Osteoblast (primary cell): ENCODE results near the gene ADAM12. TPM values are rescaled to one million over a fixed set of nuclear protein-coding genes. Genes with fewer than 3 reads are reported as not detected.
A peak's percentile ranks its signal among the peaks of the same experiment; 100 is the strongest.

Source experiments
- DNase-seq: peaks from one replicate; pipeline ENCODE4 v3.0.0; 2011; ENCODE audit warnings: low spot score, mixed read lengths; ENCODE audit not compliant: insufficient read length; ENCODE audit errors: missing footprints
- H2AFZ ChIP-seq: 2 replicates; pipeline ENCODE4 v1.6.0; 2011; ENCODE audit warnings: mild to moderate bottlenecking, low read length
- H3K27ac ChIP-seq: 2 replicates; pipeline ENCODE4 v1.5.1; 2011; ENCODE audit warnings: mild to moderate bottlenecking, low read depth, low read length, moderate library complexity
- H3K27me3 ChIP-seq: 2 replicates; pipeline ENCODE4 v1.6.0; 2012; ENCODE audit warnings: mild to moderate bottlenecking, control low read depth, inconsistent platforms, low read length, moderate library complexity; ENCODE audit not compliant: insufficient read depth
- H3K36me3 ChIP-seq: 2 replicates; pipeline ENCODE4 v1.5.1; 2011; ENCODE audit warnings: mild to moderate bottlenecking, low read length, control low read depth, moderate library complexity; ENCODE audit not compliant: insufficient read depth
- H3K4me1 ChIP-seq: 2 replicates; pipeline ENCODE4 v1.5.1; 2011; ENCODE audit warnings: mild to moderate bottlenecking, low read length, control low read depth, moderate library complexity; ENCODE audit not compliant: insufficient read depth
- H3K4me2 ChIP-seq: 2 replicates; pipeline ENCODE4 v1.6.0; 2011; ENCODE audit warnings: mild to moderate bottlenecking, low read length; ENCODE audit not compliant: insufficient read depth
- H3K4me3 ChIP-seq: fragments of 200-600 bp; sonication (generic); 3 replicates; pipeline ENCODE4 v1.5.1; 2012; ENCODE audit warnings: mild to moderate bottlenecking, low read length, inconsistent platforms; ENCODE audit not compliant: insufficient read depth
- H3K79me2 ChIP-seq: 2 replicates; pipeline ENCODE4 v1.6.0; 2012; ENCODE audit warnings: mild to moderate bottlenecking, low read length, control low read depth, inconsistent platforms; ENCODE audit not compliant: insufficient read depth
- H3K9me3 ChIP-seq: 2 replicates; pipeline ENCODE4 v1.5.1; 2011; ENCODE audit warnings: low read depth, low read length, control low read depth
- H4K20me1 ChIP-seq: 2 replicates; pipeline ENCODE4 v1.6.0; 2012; ENCODE audit warnings: mild to moderate bottlenecking, low read length, control low read depth; ENCODE audit not compliant: insufficient read depth
- CTCF ChIP-seq: IDR thresholded peaks from 2 replicates; pipeline ENCODE4 v1.5.1; 2011; ENCODE audit warnings: mild to moderate bottlenecking, low read depth, low read length, moderate library complexity; ENCODE audit errors: extremely low read depth
- total RNA-seq: library from RNA; depleted of rRNA; stranded (reverse); fragments of >200 nt; gene quantifications from 2 replicates; pipeline ENCODE4 v1.2.3, GENCODE V29; 2012

Gene ADAM12
- total RNA-seq, 1 donor, result 345 TPM

- H4K20me1 ChIP-seq, result no peaks in the 10 kb centered on the region
- H3K27ac ChIP-seq, result peak overlapping the region; percentile 90
- peaks cover 68% of the 10 kb centered on the region for H3K79me2 ChIP-seq
- H3K36me3 ChIP-seq, result peaks cover 18% of the 10 kb centered on the region
- no peak overlapping the region for H3K4me3 ChIP-seq
- TF ChIP-seq CTCF, result peak; percentile 9
- H3K4me1 ChIP-seq, result peaks cover 48% of the 10 kb centered on the region
- no peaks in the 10 kb centered on the region for H3K27me3 ChIP-seq
- DNase-seq, result no peak
- H3K9me3 ChIP-seq, result no peaks in the 10 kb centered on the region
- H2AFZ ChIP-seq, result no peak overlapping the region
- H3K4me2 ChIP-seq, result peak overlapping the region; percentile 17
Measured at GRCh38 chr10:126223512-126224067, 164.7 kb downstream of the ADAM12 start.

- H3K4me1 ChIP-seq, result peaks cover 41% of the 10 kb centered on the region
- no peaks in the 10 kb centered on the region for H3K27me3 ChIP-seq
- peak overlapping the region; percentile 90 for H3K27ac ChIP-seq
- peak overlapping the region; percentile 17 for H3K4me2 ChIP-seq
- H3K36me3 ChIP-seq, result peaks cover 18% of the 10 kb centered on the region
- no peak for TF ChIP-seq CTCF
- no peaks in the 10 kb centered on the region for H4K20me1 ChIP-seq
- H3K4me3 ChIP-seq, result no peak overlapping the region
- no peak overlapping the region for H2AFZ ChIP-seq
- peaks cover 74% of the 10 kb centered on the region for H3K79me2 ChIP-seq
- no peaks in the 10 kb centered on the region for H3K9me3 ChIP-seq
- no peak for DNase-seq
Measured at GRCh38 chr10:126222736-126223511, 165.4 kb downstream of the ADAM12 start.

- no peak overlapping the region for H3K4me3 ChIP-seq
- peak overlapping the region; percentile 90 for H3K27ac ChIP-seq
Measured at GRCh38 chr10:126221874-126222273, 166.4 kb downstream of the ADAM12 start.

More at GRCh38 chr10:126221874-126222273, 166.4 kb downstream of the ADAM12 start:
- H3K36me3 ChIP-seq, result peaks cover 18% of the 10 kb centered on the region
- H3K4me1 ChIP-seq, result peaks cover 33% of the 10 kb centered on the region
- TF ChIP-seq CTCF, result no peak
- no peak overlapping the region for H3K4me2 ChIP-seq
- no peak overlapping the region for H2AFZ ChIP-seq
- H3K27me3 ChIP-seq, result no peaks in the 10 kb centered on the region
- no peaks in the 10 kb centered on the region for H3K9me3 ChIP-seq
- H3K79me2 ChIP-seq, result peaks cover 68% of the 10 kb centered on the region
- H4K20me1 ChIP-seq, result no peaks in the 10 kb centered on the region
- no peak for DNase-seq
